Esophagus squamous epithelium (tissue), 5 donors: Measurements from ENCODE around the gene MEDAG. TPM values are rescaled to one million over a fixed set of nuclear protein-coding genes. Genes with fewer than 3 reads are reported as not detected.

Source experiments
- DNase-seq: peaks from one replicate; lab custom pipeline; 2025; lab: John Stamatoyannopoulos, UW
- H3K27ac ChIP-seq, 4 donors: fragments of 200-600 bp; sonication (generic); one replicate each; pipeline ENCODE4 v1.5.1; 2016 to 2019; ENCODE audit warnings: mild to moderate bottlenecking in 1 of 4
- H3K27me3 ChIP-seq, 4 donors: fragments of 200-600 bp; sonication (generic); 1 replicate in 3 of 4; 2 replicates in 1 of 4; pipeline versions ENCODE4 v1.5.1 to v1.6.0; 2017 to 2021; ENCODE audit warnings: antibody characterized with exemption in 1 of 4
- H3K36me3 ChIP-seq, 3 donors: fragments of 200-600 bp; sonication (generic); one replicate each; pipeline ENCODE4 v1.5.1; 2016 to 2019
- H3K4me1 ChIP-seq, 3 donors: fragments of 200-600 bp; sonication (generic); one replicate each; pipeline ENCODE4 v1.5.1; 2017 to 2019
- H3K4me3 ChIP-seq, 4 donors: fragments of 200-600 bp; sonication (generic); 1 replicate in 3 of 4; 2 replicates in 1 of 4; pipeline ENCODE4 v1.5.1; 2016 to 2019; ENCODE audit warnings: mild to moderate bottlenecking in 2 of 4, moderate library complexity in 1 of 4
- H3K9me3 ChIP-seq, 3 donors: fragments of 200-600 bp; sonication (generic); one replicate each; pipeline ENCODE4 v1.5.1; 2016 to 2019
- CTCF ChIP-seq, 6 experiments: fragments of 450-650 bp in 4 of 6; fragments of 200-600 bp in 2 of 6; sonication (generic) in 2 of 6; IDR thresholded peaks; one replicate each; pipeline ENCODE4 v1.5.1; 2016 to 2019; ENCODE audit warnings: antibody characterized with exemption in 6 of 6, mild to moderate bottlenecking in 4 of 6, moderate library complexity in 4 of 6
- POLR2A ChIP-seq, 4 donors: fragments of 450-650 bp; IDR thresholded peaks; one replicate each; pipeline ENCODE4 v1.6.1; 2017; ENCODE audit warnings: antibody characterized with exemption in 4 of 4, mild to moderate bottlenecking in 4 of 4, moderate library complexity in 3 of 4
- WGBS, 2 donors: methylation state at CpG; one replicate each; pipeline ENCODE4 v1.1.5; 2018; 5-methylcytosine and 5-hydroxymethylcytosine counted together
- intact Hi-C: fragments of 100-400 bp; cut with DNase I; formaldehyde crosslinking; loops from one replicate; pipeline ENCODE4 v1.15.0; 2022
- total RNA-seq, 4 donors: library from RNA; depleted of rRNA; stranded (reverse); fragments of >200 nt; gene quantifications; one replicate each; pipeline ENCODE4 v1.1.0, GENCODE V29; 2016
- donor health status: DM: yes; HTN: yes; CAD: no.

The MEDAG gene
- total RNA-seq, 4 donors from 2014 or later: 1.1 to 11.3 (median 6.3) TPM

- H3K36me3 ChIP-seq: no peaks in the 10 kb centered on the region
- no peak for DNase-seq
- peaks cover 0 to 42% (median 14%) of the 10 kb centered on the region in 3 donors for H3K4me1 ChIP-seq
- TF ChIP-seq POLR2A (IDR thresholded peaks at IDR 0.05) (no peak), CTCF (IDR thresholded peaks at IDR 0.05) (no peak)
- WGBS, 2 donors: 14 to 22% methylated on average over 5 to 6 of the region's 6 CpGs
- no peaks in the 10 kb centered on the region for H3K27me3 ChIP-seq
- no peak overlapping the region for H3K4me3 ChIP-seq
- peak overlapping the region in 3 of 4 donors; percentile 50 to 89 (median 52) for H3K27ac ChIP-seq
- H3K9me3 ChIP-seq: no peaks in the 10 kb centered on the region
- intact Hi-C loops: no loop called here
These were observed 33.2 kb upstream of the MEDAG start for GRCh38 chr13:30872685-30873461.

- H3K27me3 ChIP-seq: no peaks in the 10 kb centered on the region
- no peak overlapping the region for H3K4me3 ChIP-seq
- WGBS, 2 donors: 66 to 84% methylated on average over 4 to 5 of the region's 5 CpGs
- no peaks in the 10 kb centered on the region for H3K36me3 ChIP-seq
- H3K27ac ChIP-seq: peak overlapping the region in 2 of 4 donors; percentile 26 to 50
- intact Hi-C loops: no loop called here
- H3K9me3 ChIP-seq: no peaks in the 10 kb centered on the region
- no peak for DNase-seq
- TF ChIP-seq CTCF (IDR thresholded peaks at IDR 0.05) (no peak), POLR2A (IDR thresholded peaks at IDR 0.05) (no peak)
- H3K4me1 ChIP-seq: peaks cover 0 to 42% (median 14%) of the 10 kb centered on the region in 3 donors
These were observed 32.6 kb upstream of the MEDAG start for GRCh38 chr13:30873499-30873898.

- no peak overlapping the region for H3K4me3 ChIP-seq
- H3K27me3 ChIP-seq: no peaks in the 10 kb centered on the region
- intact Hi-C loops: no loop called here
- no peaks in the 10 kb centered on the region for H3K36me3 ChIP-seq
- H3K4me1 ChIP-seq: peaks cover 0 to 41% (median 14%) of the 10 kb centered on the region in 3 donors
- H3K27ac ChIP-seq: no peak overlapping the region
- DNase-seq: no peak
- 77 to 78% methylated on average over 5 to 6 of the region's 6 CpGs for WGBS, 2 donors
- TF ChIP-seq CTCF (IDR thresholded peaks at IDR 0.05) (no peak), POLR2A (IDR thresholded peaks at IDR 0.05) (no peak)
- H3K9me3 ChIP-seq: no peaks in the 10 kb centered on the region
These were observed 32.0 kb upstream of the MEDAG start for GRCh38 chr13:30874111-30874510.

- TF ChIP-seq CTCF (IDR thresholded peaks at IDR 0.05): no peak
- no peak for TF ChIP-seq POLR2A (IDR thresholded peaks at IDR 0.05)
- Histone ChIP-seq H3K9me3 (no peaks in the 10 kb centered on the region), H3K36me3 (no peaks in the 10 kb centered on the region), H3K27ac (no peak overlapping the region), H3K4me3 (no peak overlapping the region), H3K27me3 (no peaks in the 10 kb centered on the region), H3K4me1 (peaks cover 0 to 39% (median 14%) of the 10 kb centered on the region in 3 donors)
- WGBS, 2 donors: 86 to 87% methylated on average over 4 to 6 of the region's 6 CpGs
- intact Hi-C loops: no loop called here
- no peak for DNase-seq
These were observed 31.5 kb upstream of the MEDAG start for GRCh38 chr13:30874561-30874960.

- Histone ChIP-seq H3K9me3 (no peaks in the 10 kb centered on the region), H3K36me3 (no peaks in the 10 kb centered on the region), H3K4me1 (peaks cover 0 to 38% (median 16%) of the 10 kb centered on the region in 3 donors), H3K27me3 (no peaks in the 10 kb centered on the region), H3K27ac (no peak overlapping the region), H3K4me3 (no peak overlapping the region)
- intact Hi-C loops: no loop called here
- WGBS, 2 donors: 17 to 20% methylated on average over 1 of the region's 1 CpG
- DNase-seq: no peak
- TF ChIP-seq CTCF (IDR thresholded peaks at IDR 0.05) (no peak), POLR2A (IDR thresholded peaks at IDR 0.05) (no peak)
These were observed 28.7 kb upstream of the MEDAG start for GRCh38 chr13:30877335-30877734.
